ENCODE measurements around the gene MACROD2.

Gene MACROD2

GRCh38 chr20:16052456-16052855, 2057.1 kb downstream of the MACROD2 start:
- DNase-seq (ENCODE audit: low read depth), result no peak
- in situ Hi-C loops (cut with HindIII; ENCODE audit: low sequenced_read_pairs), result no loop called here
- no peak overlapping the region for H3K4me3 ChIP-seq (ENCODE audit: low read depth, low read length)
- no peak for TF ChIP-seq CTCF (IDR thresholded peaks at IDR 0.05; ENCODE audit: low read depth, low read length, missing control alignments)

- no peak for DNase-seq (ENCODE audit: low read depth)
- H3K4me3 ChIP-seq (ENCODE audit: low read depth, low read length), result no peak overlapping the region
- in situ Hi-C loops (cut with HindIII; ENCODE audit: low sequenced_read_pairs), result no loop called here
- no peak for TF ChIP-seq CTCF (IDR thresholded peaks at IDR 0.05; ENCODE audit: low read depth, low read length, missing control alignments)
Observed at GRCh38 chr20:16054985-16055384, 2059.7 kb downstream of the MACROD2 start.

- no peak for TF ChIP-seq CTCF (IDR thresholded peaks at IDR 0.05; ENCODE audit: low read depth, low read length, missing control alignments)
- no peak overlapping the region for H3K4me3 ChIP-seq (ENCODE audit: low read depth, low read length)
- in situ Hi-C loops (cut with HindIII; ENCODE audit: low sequenced_read_pairs), result no loop called here
- no peak for DNase-seq (ENCODE audit: low read depth)
Observed at GRCh38 chr20:16057651-16058050, 2062.3 kb downstream of the MACROD2 start.

DNA sequence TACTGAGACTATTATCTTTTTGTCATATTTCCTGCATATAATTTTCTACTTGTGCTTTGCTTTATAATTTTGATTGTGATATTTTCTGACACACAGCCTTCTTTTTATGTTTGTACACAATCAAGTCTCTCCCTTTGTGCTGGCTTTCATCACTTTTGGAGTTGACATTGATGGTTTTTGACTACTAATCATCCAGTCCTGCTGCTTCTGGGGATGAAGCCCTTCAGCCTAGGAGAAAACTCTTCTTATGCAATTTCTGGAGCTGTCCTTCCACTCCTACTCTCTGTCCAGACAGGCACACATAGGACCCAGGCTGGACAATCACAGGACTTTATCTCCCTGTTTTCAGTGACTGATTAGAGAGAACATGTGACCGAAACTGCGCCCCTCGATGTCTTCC, 2063.0 kb downstream of the MACROD2 start:
- DNase-seq (ENCODE audit: low read depth), result no peak
- TF ChIP-seq CTCF (IDR thresholded peaks at IDR 0.05; ENCODE audit: low read depth, low read length, missing control alignments), result no peak
- no peak overlapping the region for H3K4me3 ChIP-seq (ENCODE audit: low read depth, low read length)
- in situ Hi-C loops (cut with HindIII; ENCODE audit: low sequenced_read_pairs), result no loop called here

DNA sequence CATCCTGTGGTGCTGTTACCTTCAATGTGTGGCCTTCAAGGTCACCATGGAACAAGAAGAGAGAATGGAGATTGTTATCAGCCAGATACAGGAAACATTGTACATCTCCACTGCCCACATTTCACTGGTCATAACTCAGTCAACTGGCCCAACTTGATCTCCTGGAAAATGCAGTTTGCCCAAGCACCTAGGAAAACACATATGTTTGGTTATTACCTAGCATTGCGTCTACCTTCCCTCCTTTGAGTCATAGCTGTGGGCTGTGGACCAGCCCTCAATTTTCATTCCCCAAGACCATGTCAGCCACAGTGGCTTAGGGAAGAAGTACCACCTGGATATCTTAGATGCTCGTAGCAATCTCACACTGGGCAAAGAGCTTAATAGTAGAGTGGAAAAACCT, 2064.5 kb downstream of the MACROD2 start:
- in situ Hi-C loops (cut with HindIII; ENCODE audit: low sequenced_read_pairs), result no loop called here
- no peak for TF ChIP-seq CTCF (IDR thresholded peaks at IDR 0.05; ENCODE audit: low read depth, low read length, missing control alignments)
- no peak overlapping the region for H3K4me3 ChIP-seq (ENCODE audit: low read depth, low read length)
- no peak for DNase-seq (ENCODE audit: low read depth)

DNA sequence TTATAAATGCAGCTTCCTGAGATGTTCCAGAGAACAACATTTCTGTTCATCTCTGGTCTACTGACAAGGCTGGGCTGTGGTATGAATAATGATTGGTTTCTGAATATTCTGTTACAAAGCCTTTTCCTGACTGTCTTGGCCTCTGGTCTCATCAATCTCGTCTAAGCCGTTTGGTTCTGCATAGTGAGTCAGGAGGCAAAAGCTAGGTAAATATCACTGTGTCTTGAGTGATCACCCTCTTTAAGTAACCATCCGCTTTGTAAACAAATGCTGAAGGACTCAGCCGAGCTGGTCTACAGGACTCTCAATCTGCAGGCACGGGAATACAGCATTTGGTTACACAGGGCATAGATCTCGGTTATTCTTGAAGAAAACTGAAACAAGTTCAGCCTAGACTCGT, 2066.0 kb downstream of the MACROD2 start:
- no peak for TF ChIP-seq CTCF (IDR thresholded peaks at IDR 0.05; ENCODE audit: low read depth, low read length, missing control alignments)
- in situ Hi-C loops (cut with HindIII; ENCODE audit: low sequenced_read_pairs), result no loop called here
- DNase-seq (ENCODE audit: low read depth), result no peak
- H3K4me3 ChIP-seq (ENCODE audit: low read depth, low read length), result no peak overlapping the region

All from astrocyte of the cerebellum (primary cell).